Liver (tissue), 9 donors: ENCODE results near the gene FAU. TPM values are rescaled to one million over a fixed set of nuclear protein-coding genes. Genes with fewer than 3 reads are reported as not detected.

Source experiments
- DNase-seq: peaks from one replicate; pipeline ENCODE4 v3.0.0-alpha.2; 2017; ENCODE audit warnings: low spot score
- H3K27ac ChIP-seq, 2 donors: one replicate each; pipeline ENCODE4 v1.7.0; 2013; ENCODE audit warnings: inconsistent platforms in 2 of 2, low read length in 2 of 2, control low read depth in 1 of 2, low read depth in 1 of 2, mild to moderate bottlenecking in 1 of 2
- H3K27me3 ChIP-seq, 4 donors: one replicate each; pipeline versions ENCODE4 v1.6.1 to v1.7.0; 2013; ENCODE audit warnings: low read length in 3 of 4, inconsistent platforms in 1 of 4, mild to moderate bottlenecking in 1 of 4, moderate library complexity in 1 of 4; ENCODE audit not compliant: control insufficient read depth in 4 of 4, insufficient read depth in 4 of 4
- H3K36me3 ChIP-seq, 4 donors: one replicate each; pipeline versions ENCODE4 v1.6.1 to v1.7.0; 2013; ENCODE audit warnings: low read length in 3 of 4, mild to moderate bottlenecking in 3 of 4, low read depth in 1 of 4, moderate library complexity in 1 of 4; ENCODE audit not compliant: control insufficient read depth in 4 of 4, insufficient read depth in 3 of 4
- H3K4me1 ChIP-seq, 4 donors: one replicate each; pipeline versions ENCODE4 v1.6.1 to v1.7.0; 2013; ENCODE audit warnings: low read length in 3 of 4, mild to moderate bottlenecking in 3 of 4, moderate library complexity in 1 of 4; ENCODE audit not compliant: control insufficient read depth in 4 of 4, insufficient read depth in 4 of 4
- H3K4me3 ChIP-seq, 3 donors: one replicate each; pipeline versions ENCODE4 v1.6.1 to v1.7.0; 2013; ENCODE audit warnings: low read length in 3 of 3, control low read depth in 1 of 3, low read depth in 1 of 3, mild to moderate bottlenecking in 1 of 3
- H3K9ac ChIP-seq, 2 donors: one replicate each; pipeline ENCODE4 v1.7.0; 2013; ENCODE audit warnings: low read length in 2 of 2, mild to moderate bottlenecking in 2 of 2, moderate library complexity in 2 of 2, control low read depth in 1 of 2, low read depth in 1 of 2
- H3K9me3 ChIP-seq, 4 donors: one replicate each; pipeline versions ENCODE4 v1.6.1 to v1.7.0; 2013; ENCODE audit warnings: low read length in 3 of 4; ENCODE audit not compliant: control insufficient read depth in 4 of 4
- CTCF ChIP-seq: fragments of 150-350 bp; IDR thresholded peaks from 2 replicates; pipeline ENCODE4 v1.5.1; 2017; ENCODE audit warnings: improper control_type of control experiment, low read depth, low read length; ENCODE audit not compliant: missing input control
- EGR1 ChIP-seq, 2 donors: IDR thresholded peaks; 2 replicates each; pipeline ENCODE4 v1.6.1; 2016 to 2018; ENCODE audit warnings: antibody characterized with exemption in 2 of 2, low read depth in 2 of 2
- FOXA1 ChIP-seq: IDR thresholded peaks from 2 replicates; pipeline ENCODE4 v1.6.1; 2016; ENCODE audit warnings: antibody characterized with exemption
- FOXA2 ChIP-seq: IDR thresholded peaks from 2 replicates; pipeline ENCODE4 v1.6.1; 2016; ENCODE audit warnings: antibody characterized with exemption
- GABPA ChIP-seq, 2 donors: IDR thresholded peaks in 1 of 2; conservative IDR thresholded peaks in 1 of 2; 2 replicates each; pipeline ENCODE4 v1.6.1; 2016; ENCODE audit warnings: antibody characterized with exemption in 2 of 2, mild to moderate bottlenecking in 1 of 2, moderate library complexity in 1 of 2
- HNF4A ChIP-seq, 2 donors: conservative IDR thresholded peaks; 2 replicates each; pipeline ENCODE4 v1.6.1; 2016; ENCODE audit warnings: antibody characterized with exemption in 2 of 2, mild to moderate bottlenecking in 2 of 2
- HNF4G ChIP-seq: IDR thresholded peaks from 2 replicates; pipeline ENCODE4 v1.6.1; 2016; ENCODE audit warnings: antibody characterized with exemption
- JUND ChIP-seq, 2 donors: IDR thresholded peaks; 2 replicates each; pipeline ENCODE4 v1.6.1; 2016; ENCODE audit warnings: antibody characterized with exemption in 2 of 2
- MAX ChIP-seq: IDR thresholded peaks from 2 replicates; pipeline ENCODE4 v1.6.1; 2016; ENCODE audit warnings: antibody characterized with exemption
- NR2F2 ChIP-seq: IDR thresholded peaks from 2 replicates; pipeline ENCODE4 v1.6.1; 2016; ENCODE audit warnings: antibody characterized with exemption
- RAD21 ChIP-seq, 2 donors: IDR thresholded peaks; 2 replicates each; pipeline ENCODE4 v1.6.1; 2016; ENCODE audit warnings: antibody characterized with exemption in 2 of 2, mild to moderate bottlenecking in 2 of 2
- RXRA ChIP-seq, 2 donors: IDR thresholded peaks; 2 replicates each; pipeline ENCODE4 v1.6.1; 2017 to 2018; ENCODE audit warnings: antibody characterized with exemption in 2 of 2, mild to moderate bottlenecking in 1 of 2
- SP1 ChIP-seq: IDR thresholded peaks from 2 replicates; pipeline ENCODE4 v1.6.1; 2018; ENCODE audit warnings: antibody characterized with exemption, mild to moderate bottlenecking
- TAF1 ChIP-seq: conservative IDR thresholded peaks from 2 replicates; pipeline ENCODE4 v1.6.1; 2016; ENCODE audit warnings: antibody characterized with exemption, mild to moderate bottlenecking
- YY1 ChIP-seq: IDR thresholded peaks from 2 replicates; pipeline ENCODE4 v1.6.1; 2016; ENCODE audit warnings: antibody characterized with exemption, mild to moderate bottlenecking
- WGBS: extraction: QIAGEN DNeasy Blood & Tissue Kit; methylation state at CpG from one replicate; pipeline ENCODE4 v1.1.7; 2013; 5-methylcytosine and 5-hydroxymethylcytosine counted together
- polyA plus RNA-seq, 2 donors: library from polyadenylated mRNA; stranded (reverse) in 1 of 2; unstranded in 1 of 2; fragments of 200-250 nt in 1 of 2; fragments of >200 nt in 1 of 2; fragmentation: Nextera tagmentation in 1 of 2; extraction: Ambion mirVana in 1 of 2; gene quantifications; one replicate each; pipeline versions ENCODE4 v1.2.1 to v1.2.3, GENCODE V29; 2013 to 2015
- total RNA-seq, 2 donors: library from RNA; depleted of rRNA; stranded (reverse); fragments of >200 nt; gene quantifications; one replicate each; pipeline ENCODE4 v1.2.3, GENCODE V29; 2014
- TF ChIP-seq, protein P1 (sequence below): IDR thresholded peaks from 2 replicates; pipeline ENCODE4 v1.6.1; 2016; ENCODE audit warnings: antibody characterized with exemption
- TF ChIP-seq, protein P2 (sequence below): IDR thresholded peaks from 2 replicates; pipeline ENCODE4 v1.6.1; 2016; ENCODE audit warnings: antibody characterized with exemption
- donor health status: healthy.
- donor health status: healthy.
- donor health status: healthy.
- donor health status: healthy.
- donor health status: healthy.

The FAU gene
- total and polyA plus RNA-seq, 4 donors = 199 to 535 (median 362) TPM

GRCh38 chr11:65083134-65083833 lies 38.6 kb downstream of the FAU start:
- peak overlapping the region; percentile 75 to 96 (median 80) for H3K4me3 ChIP-seq
- H3K27me3 ChIP-seq = no peaks in the 10 kb centered on the region
- H3K9ac ChIP-seq = peak overlapping the region in 1 of 2 donors; percentile 69
- no peaks in the 10 kb centered on the region for H3K9me3 ChIP-seq
- H3K4me1 ChIP-seq = peaks cover 10 to 23% (median 18%) of the 10 kb centered on the region in 4 donors
- H3K36me3 ChIP-seq = peaks cover 3 to 26% (median 4%) of the 10 kb centered on the region in 4 donors
- TF ChIP-seq, protein P1, sequence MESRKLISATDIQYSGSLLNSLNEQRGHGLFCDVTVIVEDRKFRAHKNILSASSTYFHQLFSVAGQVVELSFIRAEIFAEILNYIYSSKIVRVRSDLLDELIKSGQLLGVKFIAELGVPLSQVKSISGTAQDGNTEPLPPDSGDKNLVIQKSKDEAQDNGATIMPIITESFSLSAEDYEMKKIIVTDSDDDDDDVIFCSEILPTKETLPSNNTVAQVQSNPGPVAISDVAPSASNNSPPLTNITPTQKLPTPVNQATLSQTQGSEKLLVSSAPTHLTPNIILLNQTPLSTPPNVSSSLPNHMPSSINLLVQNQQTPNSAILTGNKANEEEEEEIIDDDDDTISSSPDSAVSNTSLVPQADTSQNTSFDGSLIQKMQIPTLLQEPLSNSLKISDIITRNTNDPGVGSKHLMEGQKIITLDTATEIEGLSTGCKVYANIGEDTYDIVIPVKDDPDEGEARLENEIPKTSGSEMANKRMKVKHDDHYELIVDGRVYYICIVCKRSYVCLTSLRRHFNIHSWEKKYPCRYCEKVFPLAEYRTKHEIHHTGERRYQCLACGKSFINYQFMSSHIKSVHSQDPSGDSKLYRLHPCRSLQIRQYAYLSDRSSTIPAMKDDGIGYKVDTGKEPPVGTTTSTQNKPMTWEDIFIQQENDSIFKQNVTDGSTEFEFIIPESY = no peak
- no peak for TF ChIP-seq EGR1 (IDR thresholded peaks at IDR 0.05; ENCODE audit: low read depth in 2 of 2)
- no peak for TF ChIP-seq FOXA2
- TF ChIP-seq GABPA (IDR thresholded peaks at IDR 0.05 in 1 of 2, conservative IDR thresholded peaks at IDR 0.05 in 1 of 2) = no peak
- no peak for TF ChIP-seq NR2F2
- no peak for TF ChIP-seq HNF4A (conservative IDR thresholded peaks at IDR 0.05)
- TF ChIP-seq CTCF = no peak
- no peak for TF ChIP-seq JUND (IDR thresholded peaks at IDR 0.05)
- TF ChIP-seq, protein P2, sequence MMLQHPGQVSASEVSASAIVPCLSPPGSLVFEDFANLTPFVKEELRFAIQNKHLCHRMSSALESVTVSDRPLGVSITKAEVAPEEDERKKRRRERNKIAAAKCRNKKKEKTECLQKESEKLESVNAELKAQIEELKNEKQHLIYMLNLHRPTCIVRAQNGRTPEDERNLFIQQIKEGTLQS = no peak
- TF ChIP-seq RXRA (IDR thresholded peaks at IDR 0.05) = no peak
- TF ChIP-seq RAD21 (IDR thresholded peaks at IDR 0.05) = no peak
- no peak for TF ChIP-seq TAF1
- no peak for TF ChIP-seq YY1
- no peak for DNase-seq
- no peak overlapping the region for H3K27ac ChIP-seq
- WGBS = 7% methylated on average over 13 of the region's 13 CpGs

DNA sequence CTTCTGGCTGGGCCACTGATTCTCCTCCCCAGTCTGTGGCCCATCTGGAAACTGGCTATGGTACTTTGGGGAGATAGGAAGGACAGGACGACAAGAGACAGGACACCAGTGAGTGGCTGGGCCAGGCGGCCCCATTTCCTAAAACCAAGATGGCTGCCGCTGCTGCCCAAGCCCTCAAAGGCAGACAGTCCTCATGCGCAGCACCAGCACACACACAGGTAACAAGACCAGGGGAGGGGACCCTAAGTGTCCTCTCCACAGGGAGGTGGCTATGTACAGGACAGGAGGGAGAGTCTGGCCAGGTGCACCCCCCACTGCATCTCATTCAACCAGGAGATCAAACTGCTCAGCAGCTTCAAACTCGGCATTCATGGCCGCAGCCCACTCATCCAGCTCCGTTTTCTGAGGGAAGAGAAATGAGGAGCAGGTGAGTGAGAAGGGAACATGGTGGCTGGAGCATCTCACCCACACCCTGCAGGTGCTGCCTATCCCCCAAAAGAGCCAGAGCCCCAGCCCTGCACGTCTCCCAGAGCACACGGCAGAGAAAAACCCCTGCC lies 43.1 kb downstream of the FAU start:
- H3K27ac ChIP-seq = no peak overlapping the region
- H3K27me3 ChIP-seq = no peaks in the 10 kb centered on the region
- peaks cover 4 to 8% (median 6%) of the 10 kb centered on the region in 4 donors for H3K4me1 ChIP-seq
- no peak for DNase-seq
- WGBS = 93% methylated on average over 9 of the region's 9 CpGs
- no peak overlapping the region for H3K4me3 ChIP-seq
- H3K9ac ChIP-seq = no peak overlapping the region
- no peaks in the 10 kb centered on the region for H3K36me3 ChIP-seq
- no peaks in the 10 kb centered on the region for H3K9me3 ChIP-seq
- TF ChIP-seq RAD21 (IDR thresholded peaks at IDR 0.05) (no peak), EGR1 (IDR thresholded peaks at IDR 0.05; ENCODE audit: low read depth in 2 of 2) (no peak), HNF4A (conservative IDR thresholded peaks at IDR 0.05) (no peak), YY1 (no peak), JUND (IDR thresholded peaks at IDR 0.05) (no peak), SP1 (no peak), MAX (no peak), CTCF (no peak), GABPA (IDR thresholded peaks at IDR 0.05 in 1 of 2, conservative IDR thresholded peaks at IDR 0.05 in 1 of 2) (no peak), HNF4G (no peak), FOXA1 (no peak), NR2F2 (no peak), FOXA2 (no peak), TAF1 (no peak), RXRA (IDR thresholded peaks at IDR 0.05) (no peak)
- TF ChIP-seq, protein P1 = no peak
- TF ChIP-seq, protein P2 = no peak
